ENCODE results near the gene NCKIPSD.

DNA sequence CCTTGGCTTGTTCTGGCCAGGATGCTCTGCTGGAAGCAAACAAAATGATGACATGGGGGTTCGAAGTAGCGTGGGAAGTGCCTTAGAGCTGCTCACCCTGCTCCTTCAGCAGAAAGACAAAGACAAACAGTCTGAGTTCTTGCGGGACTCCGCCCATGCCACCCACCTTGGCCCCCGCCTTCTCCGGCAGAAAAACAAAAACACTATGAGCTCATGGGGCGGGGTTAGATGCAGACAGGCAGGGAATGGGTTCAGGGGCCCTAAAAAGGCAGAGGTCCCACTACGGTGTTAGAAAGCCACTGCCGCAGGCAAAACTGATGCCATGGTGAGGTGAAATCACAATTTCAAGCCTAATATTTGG is 9.7 kb upstream of the NCKIPSD start:
- TF ChIP-seq CTCF (IDR thresholded peaks at IDR 0.05; ENCODE audit: insufficient read depth, low read depth, low read length) (no peak), EZH2 (IDR thresholded peaks at IDR 0.05; ENCODE audit: insufficient read depth, low read length) (no peak)

Data from astrocyte (in vitro differentiated cells and primary cell).